ENCODE data around the gene MYZAP. TPM values are rescaled to one million over a fixed set of nuclear protein-coding genes. Genes with fewer than 3 reads are reported as not detected.

Gene MYZAP
- total RNA-seq, 1 donor from 2014 or later, result 934 TPM

GRCh38 chr15:57639306-57639705 lies 47.6 kb downstream of the MYZAP start:
- no peak for DNase-seq
- no peak overlapping the region for H3K4me3 ChIP-seq
- H3K36me3 ChIP-seq, result peaks cover 58% of the 10 kb centered on the region
- peak overlapping the region; percentile 87 for H3K27ac ChIP-seq (replicated peaks)
- no peak for TF ChIP-seq CTCF (IDR thresholded peaks at IDR 0.05; ENCODE audit: borderline replicate concordance)
- peaks cover 54% of the 10 kb centered on the region for H3K4me1 ChIP-seq
- no peaks in the 10 kb centered on the region for H3K27me3 ChIP-seq (ENCODE audit: low read depth)
- no peaks in the 10 kb centered on the region for H3K9me3 ChIP-seq (replicated peaks)
- intact Hi-C loops (cut with micrococcal nuclease), result no loop called here

GRCh38 chr15:57640930-57641682 lies 49.4 kb downstream of the MYZAP start:
- Histone ChIP-seq H3K9me3 (replicated peaks) (no peaks in the 10 kb centered on the region), H3K27me3 (ENCODE audit: low read depth) (no peaks in the 10 kb centered on the region), H3K27ac (replicated peaks) (peak overlapping the region; percentile 87), H3K4me3 (no peak overlapping the region), H3K36me3 (peaks cover 61% of the 10 kb centered on the region), H3K4me1 (peaks cover 55% of the 10 kb centered on the region)
- no peak for DNase-seq
- intact Hi-C loops (cut with micrococcal nuclease), result no loop called here
- peak; percentile 41 for TF ChIP-seq CTCF (IDR thresholded peaks at IDR 0.05; ENCODE audit: borderline replicate concordance)

GRCh38 chr15:57643826-57644225 lies 52.1 kb downstream of the MYZAP start:
- intact Hi-C loops (cut with micrococcal nuclease), result no loop called here
- no peak overlapping the region for H3K4me3 ChIP-seq
- H3K36me3 ChIP-seq, result peaks cover 44% of the 10 kb centered on the region
- no peak for DNase-seq
- H3K27ac ChIP-seq (replicated peaks), result peak overlapping the region; percentile 80
- H3K27me3 ChIP-seq (ENCODE audit: low read depth), result no peaks in the 10 kb centered on the region
- H3K4me1 ChIP-seq, result peaks cover 57% of the 10 kb centered on the region
- no peak for TF ChIP-seq CTCF (IDR thresholded peaks at IDR 0.05; ENCODE audit: borderline replicate concordance)
- no peaks in the 10 kb centered on the region for H3K9me3 ChIP-seq (replicated peaks)

GRCh38 chr15:57646087-57646486 lies 54.4 kb downstream of the MYZAP start:
- H3K27ac ChIP-seq (replicated peaks), result peak overlapping the region; percentile 80

GRCh38 chr15:57647071-57647790 lies 55.5 kb downstream of the MYZAP start:
- intact Hi-C loops (cut with micrococcal nuclease), result no loop called here
- Histone ChIP-seq H3K36me3 (peaks cover 14% of the 10 kb centered on the region), H3K27ac (replicated peaks) (peak overlapping the region; percentile 80), H3K27me3 (ENCODE audit: low read depth) (no peaks in the 10 kb centered on the region), H3K9me3 (replicated peaks) (no peaks in the 10 kb centered on the region), H3K4me1 (peaks cover 83% of the 10 kb centered on the region), H3K4me3 (peak overlapping the region; percentile 57)
- TF ChIP-seq CTCF (IDR thresholded peaks at IDR 0.05; ENCODE audit: borderline replicate concordance), result no peak
- no peak for DNase-seq

More at GRCh38 chr15:57646087-57646486, 54.4 kb downstream of the MYZAP start:
- Histone ChIP-seq H3K4me1 (peaks cover 71% of the 10 kb centered on the region), H3K36me3 (peaks cover 25% of the 10 kb centered on the region), H3K9me3 (replicated peaks) (no peaks in the 10 kb centered on the region), H3K4me3 (peak overlapping the region; percentile 57), H3K27me3 (ENCODE audit: low read depth) (no peaks in the 10 kb centered on the region)
- TF ChIP-seq CTCF (IDR thresholded peaks at IDR 0.05; ENCODE audit: borderline replicate concordance), result no peak
- intact Hi-C loops (cut with micrococcal nuclease), result no loop called here
- DNase-seq, result no peak
